ENCODE results near the gene ZFP36L2.
"Not testable (repeated sequence)": the region's sequence is repeated elsewhere in the genome, so short reads cannot be mapped to it uniquely, and the experiment has no call there.

Gene ZFP36L2

DNA sequence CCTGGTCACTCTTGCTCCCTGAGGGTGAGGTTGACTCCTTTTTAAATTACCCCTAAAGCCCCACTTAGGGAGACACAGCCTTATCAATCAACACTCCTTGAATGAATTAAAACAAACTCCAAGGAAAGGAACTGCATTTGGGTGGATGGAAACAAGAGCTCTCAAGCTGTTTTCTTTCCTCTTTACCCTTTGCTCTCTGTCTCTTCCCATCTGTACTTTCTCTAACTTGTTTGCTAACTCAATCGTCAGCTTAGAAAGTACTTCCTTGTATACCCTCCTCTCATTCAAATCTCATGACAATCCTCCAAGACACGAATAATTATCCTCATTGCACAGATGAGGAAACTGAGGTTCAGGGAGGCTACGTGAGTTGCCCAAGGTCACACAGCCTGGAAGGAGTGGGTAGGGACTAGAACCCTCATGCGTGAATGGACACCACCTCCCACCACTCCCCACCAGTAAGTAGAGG, 32.7 kb downstream of the ZFP36L2 start:
- no peak overlapping the region for H3K4me3 ChIP-seq
- H3K27ac ChIP-seq: no peak overlapping the region
- TF ChIP-seq EZH2 (IDR thresholded peaks at IDR 0.05): no peak
- TF ChIP-seq POLR2AphosphoS5 (IDR thresholded peaks at IDR 0.05; ENCODE audit: borderline replicate concordance, low read depth, low read length): no peak
- TF ChIP-seq FOXP2 (optimal IDR thresholded peaks at IDR 0.05; ENCODE audit: control extremely low read depth, extremely low read length, insufficient read depth): no peak
- no peaks in the 10 kb centered on the region for H3K36me3 ChIP-seq (ENCODE audit: insufficient read depth, low read length)
- no peak overlapping the region for H3K9ac ChIP-seq (ENCODE audit: insufficient read length)
- H3K9me3 ChIP-seq (ENCODE audit: low read depth, low read length): no peaks in the 10 kb centered on the region
- no peak for DNase-seq (ENCODE audit: low read depth, low spot score)

DNA sequence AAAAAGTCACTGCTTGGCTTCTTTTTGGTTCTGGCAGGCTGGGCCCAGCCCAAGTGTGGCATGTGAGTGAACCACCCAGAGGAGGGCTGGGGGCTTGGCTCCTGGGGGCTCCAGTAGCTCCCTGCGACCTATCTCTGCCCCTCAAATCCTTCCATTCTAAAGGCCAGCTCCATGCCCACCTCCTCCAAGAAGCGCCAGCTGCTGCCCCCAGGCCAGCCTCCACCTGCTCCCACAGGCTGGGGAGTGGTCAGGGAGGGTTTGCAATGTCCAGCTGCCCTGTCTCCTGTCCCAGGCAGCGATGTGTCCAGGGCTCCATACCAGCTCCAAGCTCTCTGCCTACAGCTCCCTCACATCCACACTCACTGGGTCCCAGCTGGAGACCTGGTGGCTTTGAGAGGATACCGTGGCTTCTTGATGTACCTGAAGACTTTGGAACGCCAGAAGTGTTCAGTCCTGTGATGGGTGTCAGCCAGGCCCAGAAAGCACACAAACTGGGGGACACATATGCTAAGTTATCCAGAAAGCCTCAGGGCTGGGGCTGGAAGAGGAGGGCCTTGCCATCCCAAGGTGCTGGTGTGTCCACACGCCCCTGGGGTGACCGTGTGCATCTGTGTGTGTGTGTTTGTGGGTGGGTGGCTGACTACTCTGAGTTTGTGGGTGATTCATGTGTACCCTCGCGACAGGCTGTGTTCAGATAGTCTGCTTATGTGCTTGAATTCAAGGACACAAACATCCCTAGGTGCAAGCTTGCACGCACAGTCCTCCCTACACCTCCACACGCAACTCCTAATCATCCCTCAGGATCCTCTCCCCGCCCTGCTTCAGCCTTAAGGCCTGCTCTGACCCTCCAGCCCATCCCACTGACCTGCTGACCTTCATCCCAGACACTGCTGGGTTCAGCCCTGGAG, 33.4 kb downstream of the ZFP36L2 start:
- TF ChIP-seq EZH2 (IDR thresholded peaks at IDR 0.05) (no peak), POLR2AphosphoS5 (IDR thresholded peaks at IDR 0.05; ENCODE audit: borderline replicate concordance, low read depth, low read length) (no peak), FOXP2 (optimal IDR thresholded peaks at IDR 0.05; ENCODE audit: control extremely low read depth, extremely low read length, insufficient read depth) (no peak)
- Histone ChIP-seq H3K9ac (ENCODE audit: insufficient read length) (no peak overlapping the region), H3K27ac (no peak overlapping the region), H3K9me3 (ENCODE audit: low read depth, low read length) (no peaks in the 10 kb centered on the region), H3K36me3 (ENCODE audit: insufficient read depth, low read length) (no peaks in the 10 kb centered on the region), H3K4me3 (no peak overlapping the region)
- no peak for DNase-seq (ENCODE audit: low read depth, low spot score)

DNA sequence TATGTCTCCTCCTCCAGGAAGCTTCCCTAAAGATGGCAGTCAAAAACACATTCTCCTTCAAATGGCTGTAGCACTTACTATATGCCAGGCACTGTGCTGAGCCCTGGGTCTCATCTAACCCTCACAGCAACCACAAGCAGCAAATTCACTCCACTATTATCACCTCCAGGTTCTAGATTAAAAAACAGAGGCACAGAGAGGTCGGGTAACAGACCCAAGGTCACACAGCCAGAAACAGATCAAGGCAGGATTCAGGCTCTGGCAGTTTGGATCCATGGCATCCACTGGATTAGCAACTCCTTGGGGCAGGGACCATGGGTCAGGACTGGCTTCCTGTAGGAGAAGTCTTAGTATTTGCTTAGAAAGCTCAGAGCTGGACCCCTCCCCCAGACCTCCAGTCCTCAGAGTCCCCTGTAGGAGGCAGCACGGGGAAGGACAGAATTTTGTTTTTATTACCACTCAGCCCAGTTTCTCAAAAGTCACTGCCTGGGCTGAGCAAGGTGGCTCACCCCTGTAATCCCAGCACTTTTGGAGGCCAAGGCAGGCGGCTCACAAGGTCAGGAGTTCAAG, 34.4 kb downstream of the ZFP36L2 start:
- Histone ChIP-seq H3K27ac (no peak overlapping the region), H3K36me3 (ENCODE audit: insufficient read depth, low read length) (no peaks in the 10 kb centered on the region), H3K9me3 (ENCODE audit: low read depth, low read length) (no peaks in the 10 kb centered on the region), H3K9ac (ENCODE audit: insufficient read length) (no peak overlapping the region), H3K4me3 (no peak overlapping the region)
- TF ChIP-seq EZH2 (IDR thresholded peaks at IDR 0.05) (no peak), FOXP2 (optimal IDR thresholded peaks at IDR 0.05; ENCODE audit: control extremely low read depth, extremely low read length, insufficient read depth) (no peak), POLR2AphosphoS5 (IDR thresholded peaks at IDR 0.05; ENCODE audit: borderline replicate concordance, low read depth, low read length) (no peak)
- no peak for DNase-seq (ENCODE audit: low read depth, low spot score)

- TF ChIP-seq FOXP2 (optimal IDR thresholded peaks at IDR 0.05; ENCODE audit: control extremely low read depth, extremely low read length, insufficient read depth): no peak
- TF ChIP-seq POLR2AphosphoS5 (IDR thresholded peaks at IDR 0.05; ENCODE audit: borderline replicate concordance, low read depth, low read length): no peak
- TF ChIP-seq EZH2 (IDR thresholded peaks at IDR 0.05): no peak
- no peaks in the 10 kb centered on the region for H3K9me3 ChIP-seq (ENCODE audit: low read depth, low read length)
- DNase-seq (ENCODE audit: low read depth, low spot score): no peak
- no peak overlapping the region for H3K27ac ChIP-seq
- H3K9ac ChIP-seq (ENCODE audit: insufficient read length): no peak overlapping the region
- no peaks in the 10 kb centered on the region for H3K36me3 ChIP-seq (ENCODE audit: insufficient read depth, low read length)
- H3K4me3 ChIP-seq: no peak overlapping the region
Observed at GRCh38 chr2:43190311-43191052, 35.9 kb downstream of the ZFP36L2 start.

DNA sequence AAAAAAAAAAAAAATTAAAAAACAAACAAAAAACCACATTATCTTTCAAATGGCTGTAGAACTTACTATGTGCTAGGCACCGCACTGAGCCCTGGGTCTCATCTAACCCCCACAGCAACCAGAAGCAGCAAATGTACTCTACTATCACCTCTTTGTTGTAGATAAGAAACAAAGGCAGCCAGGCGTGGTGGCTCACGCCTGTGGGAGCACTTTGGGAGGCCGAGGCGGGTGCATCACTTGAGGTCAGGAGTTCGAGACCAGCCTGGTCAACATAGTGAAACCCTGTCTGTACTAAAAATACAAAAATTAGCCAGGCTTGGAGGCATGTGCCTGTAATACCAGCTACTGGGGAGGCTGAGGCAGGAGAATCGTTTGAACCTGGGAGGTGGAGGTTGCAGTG, 36.5 kb downstream of the ZFP36L2 start:
- not testable (repeated sequence) for H3K27ac ChIP-seq; H3K9me3 ChIP-seq (ENCODE audit: low read depth, low read length); DNase-seq (ENCODE audit: low read depth, low spot score); H3K4me3 ChIP-seq; H3K9ac ChIP-seq (ENCODE audit: insufficient read length); H3K36me3 ChIP-seq (ENCODE audit: insufficient read depth, low read length)

DNA sequence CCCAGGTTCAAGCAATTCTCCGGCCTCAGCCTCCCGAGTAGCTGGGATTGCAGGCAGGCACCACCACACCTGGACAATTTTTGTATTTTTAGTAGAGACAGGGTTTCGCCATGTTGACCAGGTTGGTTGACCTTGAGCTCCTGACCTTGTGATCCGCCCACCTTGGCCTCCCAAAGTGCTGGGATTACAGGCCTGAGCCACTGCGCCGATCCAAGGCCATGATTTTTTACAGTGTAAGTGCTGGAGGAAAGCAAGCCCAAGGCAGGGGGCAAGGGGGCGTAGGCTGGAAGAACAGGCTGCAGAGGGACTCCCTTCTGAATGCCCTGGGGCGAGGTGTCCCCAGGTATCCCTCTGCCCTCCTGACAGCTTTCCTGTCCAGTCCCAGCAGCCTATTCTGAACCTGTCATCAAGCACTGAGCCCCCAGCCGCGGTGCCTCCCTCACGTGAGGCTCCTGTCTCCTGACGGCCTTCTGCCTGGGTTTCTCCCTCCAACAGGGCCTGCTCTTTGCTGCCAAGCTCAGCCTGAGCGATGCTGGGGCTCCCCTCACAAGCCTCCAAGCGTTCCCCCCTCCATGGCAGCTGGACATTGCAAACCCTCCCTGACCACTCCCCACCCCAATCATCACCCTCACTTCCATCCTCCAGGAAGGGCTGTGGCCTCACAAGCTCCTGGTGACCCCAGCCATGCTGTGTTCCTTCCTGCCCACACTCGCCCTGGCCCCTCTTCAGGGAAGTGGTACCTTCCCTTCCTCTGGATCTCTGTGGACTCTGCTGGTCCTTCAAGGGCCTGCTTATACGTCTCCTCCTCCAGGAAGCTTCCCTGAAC, 37.6 kb downstream of the ZFP36L2 start:
- no peak for TF ChIP-seq EZH2 (IDR thresholded peaks at IDR 0.05)
- TF ChIP-seq POLR2AphosphoS5 (IDR thresholded peaks at IDR 0.05; ENCODE audit: borderline replicate concordance, low read depth, low read length): no peak
- no peak for TF ChIP-seq FOXP2 (optimal IDR thresholded peaks at IDR 0.05; ENCODE audit: control extremely low read depth, extremely low read length, insufficient read depth)
- no peak for DNase-seq (ENCODE audit: low read depth, low spot score)
- Histone ChIP-seq H3K36me3 (ENCODE audit: insufficient read depth, low read length) (no peaks in the 10 kb centered on the region), H3K9me3 (ENCODE audit: low read depth, low read length) (no peaks in the 10 kb centered on the region), H3K4me3 (no peak overlapping the region), H3K27ac (no peak overlapping the region), H3K9ac (ENCODE audit: insufficient read length) (no peak overlapping the region)

DNA sequence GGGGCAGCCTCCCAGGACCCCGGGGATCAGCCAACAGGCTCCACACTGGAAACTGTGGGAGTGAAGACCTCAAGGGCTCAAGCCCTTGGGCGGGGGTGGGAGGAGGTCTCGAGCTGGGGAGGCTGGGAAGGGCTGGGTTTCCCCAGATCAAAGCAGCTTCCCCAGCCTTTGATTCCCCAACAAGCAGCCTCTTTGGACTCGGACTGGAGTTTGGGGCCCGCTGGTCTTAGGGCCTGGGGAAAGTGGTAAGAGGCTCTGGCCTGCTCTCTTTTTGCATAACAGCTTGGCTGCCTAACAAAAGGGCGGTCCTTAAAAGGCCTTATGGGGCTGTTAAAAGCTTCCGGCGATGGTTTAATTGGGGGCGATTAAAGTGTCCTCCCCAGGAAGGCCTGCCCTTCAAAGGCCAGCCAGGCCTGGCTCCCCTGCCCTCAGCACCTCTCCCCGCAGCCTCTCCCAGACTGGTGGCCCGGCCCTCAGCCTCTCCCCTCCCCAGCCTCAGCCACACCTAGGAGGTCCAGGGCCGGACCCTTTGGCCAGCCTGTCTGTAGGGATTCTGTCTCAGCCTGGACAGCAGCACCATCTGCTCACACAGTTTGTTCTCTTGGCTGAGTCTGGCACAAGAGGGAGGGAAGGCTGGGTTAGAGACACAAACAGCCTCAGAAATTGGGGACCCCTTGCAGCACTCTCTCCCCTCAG, 39.6 kb downstream of the ZFP36L2 start:
- Histone ChIP-seq H3K27ac (no peak overlapping the region), H3K36me3 (ENCODE audit: insufficient read depth, low read length) (no peaks in the 10 kb centered on the region), H3K4me3 (no peak overlapping the region), H3K9ac (ENCODE audit: insufficient read length) (no peak overlapping the region), H3K9me3 (ENCODE audit: low read depth, low read length) (no peaks in the 10 kb centered on the region)
- DNase-seq (ENCODE audit: low read depth, low spot score): no peak
- TF ChIP-seq EZH2 (IDR thresholded peaks at IDR 0.05) (no peak), FOXP2 (optimal IDR thresholded peaks at IDR 0.05; ENCODE audit: control extremely low read depth, extremely low read length, insufficient read depth) (no peak), POLR2AphosphoS5 (IDR thresholded peaks at IDR 0.05; ENCODE audit: borderline replicate concordance, low read depth, low read length) (no peak)
